GM23248 (cell line): Measurements from ENCODE around the gene STX8.

Source experiments
- EZH2 ChIP-seq: fragments of 200-600 bp; sonication (generic); IDR thresholded peaks from 2 replicates; pipeline ENCODE4 v1.6.1; 2018; ENCODE audit warnings: antibody characterized with exemption, mild to moderate bottlenecking; ENCODE audit not compliant: insufficient read depth, poor library complexity, severe bottlenecking
- EZH2phosphoT487 ChIP-seq: fragments of 200-600 bp; sonication (generic); IDR thresholded peaks from 2 replicates; pipeline ENCODE4 v1.6.1; 2018; ENCODE audit warnings: antibody characterized with exemption, moderate library complexity, mild to moderate bottlenecking, low read depth; ENCODE audit not compliant: insufficient read depth

DNA sequence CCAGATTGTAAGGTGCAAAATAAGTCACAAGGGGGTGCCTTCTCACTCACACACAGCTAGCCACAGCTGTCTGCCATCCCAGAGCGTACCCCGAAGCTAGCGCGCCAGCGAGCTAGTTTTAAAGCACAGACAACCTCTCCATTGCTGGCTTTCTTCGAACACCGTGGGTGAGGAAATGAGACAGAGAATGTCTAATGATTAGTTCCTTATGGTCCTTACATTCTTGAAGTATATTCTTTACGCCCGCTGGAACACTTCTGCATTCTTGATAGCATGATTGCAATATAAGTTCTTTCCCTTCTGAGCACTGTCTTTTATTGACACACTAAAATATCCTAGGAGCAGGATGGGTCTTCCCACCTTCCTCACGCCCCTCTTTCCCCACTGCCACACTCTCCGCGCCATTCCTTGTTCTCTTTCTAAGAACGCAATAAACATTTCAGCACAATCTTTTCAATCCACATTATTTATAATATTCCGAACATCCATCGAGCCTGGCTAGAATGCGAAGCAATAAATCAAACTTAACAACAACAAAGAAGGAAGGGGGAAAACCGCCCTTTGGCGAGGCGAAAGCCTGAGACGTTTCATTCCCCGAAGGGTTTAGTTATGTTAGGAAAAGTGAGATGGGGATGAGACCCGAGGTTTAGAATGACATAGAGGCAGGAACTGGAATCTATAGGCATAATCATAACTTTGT lies 303.0 kb downstream of the STX8 start:
- no peak for TF ChIP-seq EZH2
- TF ChIP-seq EZH2phosphoT487: no peak
